H1 (cell line): ENCODE results near the gene DVL2. TPM values are rescaled to one million over a fixed set of nuclear protein-coding genes. Genes with fewer than 3 reads are reported as not detected.

Experiments used
- BACH1 ChIP-seq: IDR thresholded peaks from 2 replicates; pipeline ENCODE4 v1.6.1; 2012; ENCODE audit warnings: low read length, improper control_type of control experiment
- CEBPB ChIP-seq: IDR thresholded peaks from 2 replicates; pipeline ENCODE4 v1.6.1; 2012; ENCODE audit warnings: low read depth, low read length
- CHD2 ChIP-seq: IDR thresholded peaks from 2 replicates; pipeline ENCODE4 v1.6.1; 2012; ENCODE audit warnings: low read length, improper control_type of control experiment
- CREB1 ChIP-seq: IDR thresholded peaks from 2 replicates; pipeline ENCODE4 v1.6.1; 2012; ENCODE audit warnings: inconsistent platforms
- CTBP2 ChIP-seq: IDR thresholded peaks from 2 replicates; pipeline ENCODE4 v1.7.0; 2011; ENCODE audit warnings: borderline replicate concordance, mild to moderate bottlenecking, moderate library complexity, mixed read lengths, low read length; ENCODE audit not compliant: insufficient read depth, insufficient read length
- EGR1 ChIP-seq: IDR thresholded peaks from 2 replicates; pipeline ENCODE4 v1.6.1; 2011; ENCODE audit warnings: low read depth, low read length, borderline replicate concordance
- EZH2 ChIP-seq: fragments of 200-600 bp; sonication (generic); IDR thresholded peaks from 2 replicates; pipeline ENCODE4 v1.7.1; 2012; ENCODE audit warnings: low read depth, mild to moderate bottlenecking, moderate library complexity, low read length, inconsistent platforms; ENCODE audit not compliant: severe bottlenecking
- GABPA ChIP-seq: IDR thresholded peaks from 2 replicates; pipeline ENCODE4 v1.6.1; 2011; ENCODE audit warnings: mild to moderate bottlenecking, low read length, moderate library complexity, borderline replicate concordance; ENCODE audit not compliant: insufficient read depth
- HDAC2 ChIP-seq, 2 experiments: fragments of 300-600 bp in 1 of 2; sonication (generic) in 1 of 2; IDR thresholded peaks; 2 replicates each; pipeline ENCODE4 v1.6.1; 2011 to 2012; ENCODE audit warnings: low read depth in 2 of 2, low read length in 2 of 2, mild to moderate bottlenecking in 2 of 2, moderate library complexity in 2 of 2, borderline replicate concordance in 1 of 2, inconsistent platforms in 1 of 2
- JUN ChIP-seq: IDR thresholded peaks from 2 replicates; pipeline ENCODE4 v1.6.1; 2011; ENCODE audit warnings: low read depth, mild to moderate bottlenecking, improper control_type of control experiment, low read length
- POU5F1 ChIP-seq: IDR thresholded peaks from 2 replicates; pipeline ENCODE4 v1.6.1; 2011; ENCODE audit warnings: low read depth, mild to moderate bottlenecking, low read length, moderate library complexity
- RAD21 ChIP-seq, 2 experiments: IDR thresholded peaks in 1 of 2; conservative IDR thresholded peaks in 1 of 2; 2 replicates each; pipeline ENCODE4 v1.6.1; 2011; ENCODE audit warnings: low read depth in 2 of 2, low read length in 2 of 2, improper control_type of control experiment in 1 of 2, inconsistent platforms in 1 of 2, mild to moderate bottlenecking in 1 of 2, moderate library complexity in 1 of 2
- RFX5 ChIP-seq: IDR thresholded peaks from 2 replicates; pipeline ENCODE4 v1.6.1; 2011; ENCODE audit warnings: low read depth, low read length, improper control_type of control experiment, borderline replicate concordance
- RNF2 ChIP-seq: fragments of 200-900, 300-1000 bp; sonication (generic); IDR thresholded peaks from 2 replicates; pipeline ENCODE4 v1.7.1; 2016; ENCODE audit warnings: borderline replicate concordance, low read depth, mild to moderate bottlenecking, antibody characterized with exemption, low read length; ENCODE audit not compliant: poor library complexity, severe bottlenecking; ENCODE audit errors: missing control alignments
- SAP30 ChIP-seq: fragments of 300-600 bp; sonication (generic); IDR thresholded peaks from 2 replicates; pipeline ENCODE4 v1.7.1; 2012; ENCODE audit warnings: low read length, moderate library complexity, mild to moderate bottlenecking, inconsistent platforms; ENCODE audit not compliant: insufficient read depth, insufficient replicate concordance
- SP4 ChIP-seq: IDR thresholded peaks from 2 replicates; pipeline ENCODE4 v1.6.1; 2012; ENCODE audit warnings: low read length, inconsistent platforms
- TAF7 ChIP-seq: optimal IDR thresholded peaks from 2 replicates; pipeline ENCODE3; 2011; ENCODE audit warnings: low read depth, mild to moderate bottlenecking, inconsistent platforms, low read length, moderate library complexity, borderline replicate concordance
- TEAD4 ChIP-seq: IDR thresholded peaks from 2 replicates; pipeline ENCODE4 v1.6.1; 2012; ENCODE audit warnings: low read depth, low read length, inconsistent platforms, mixed read lengths
- polyA plus RNA-seq, 7 experiments: library from polyadenylated mRNA; depleted of rRNA in 3 of 7; stranded (reverse) in 5 of 7; unstranded in 2 of 7; fragments of >200 nt in 5 of 7; fragments of 200-250 nt in 2 of 7; gene quantifications; 1 replicate in 5 of 7; 2 replicates in 1 of 7; 4 replicates in 1 of 7; pipeline versions ENCODE4 v1.2.1 to v1.2.3, GENCODE V29; 2011 to 2013; ENCODE audit warnings: missing spikeins in 2 of 7, mixed read lengths in 2 of 7
- total RNA-seq: library from RNA; stranded (reverse); fragmentation: NEBNext Ultra II Directional; extraction: Animal tissue kit (Norgen Biotek cat#: 25700); gene quantifications from 2 replicates; pipeline ENCODE4 v1.2.1, GENCODE V29; 2021

DVL2 gene
- total and polyA plus RNA-seq, 2 of the 8 experiments (the other 6 are each of a cell fraction or from before 2014, with no cell fraction given), result 19.0 to 59.6 TPM

DNA sequence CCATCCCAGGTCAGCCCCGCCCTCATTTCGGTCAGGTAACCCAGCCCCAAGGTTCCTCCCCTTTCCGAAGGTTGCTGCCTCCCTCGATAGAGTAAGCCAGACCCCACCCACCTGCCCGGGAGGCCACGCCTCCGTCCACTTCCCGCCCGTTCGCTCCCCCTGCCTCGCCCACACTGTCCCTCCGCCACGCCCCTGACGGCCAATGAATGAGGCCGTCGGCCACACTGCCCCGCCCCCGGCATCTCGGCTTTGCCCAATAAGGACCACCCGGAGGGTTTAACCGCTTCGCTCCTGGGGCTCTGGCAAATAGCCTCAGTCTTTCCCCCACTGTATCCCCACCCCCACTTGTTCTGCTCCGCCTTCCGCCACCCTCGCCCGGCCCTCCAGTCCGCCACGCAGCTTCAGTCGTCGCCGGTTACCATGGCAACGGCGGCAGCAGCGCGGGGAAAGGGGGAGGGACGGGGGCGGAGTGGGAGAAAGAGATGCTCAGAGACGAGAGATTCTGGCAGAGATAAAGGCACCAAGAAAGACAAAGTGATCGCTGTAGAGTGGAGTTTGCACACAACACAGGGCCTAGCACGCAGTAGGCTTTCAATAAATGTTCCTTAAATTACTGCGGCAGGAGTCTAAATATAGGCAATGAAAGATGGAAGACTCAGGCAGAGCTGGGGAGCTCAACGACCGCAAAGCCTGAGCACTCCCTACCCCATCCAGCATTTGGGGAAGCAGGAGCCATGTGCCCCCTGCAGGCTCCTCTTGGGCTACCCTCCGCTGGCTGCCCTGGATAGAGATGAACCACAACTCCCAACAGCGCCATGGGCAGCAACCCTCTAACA is 19.8 kb downstream of the DVL2 start (continued):
- TF ChIP-seq CTBP2 (peak; percentile 45), POU5F1 (no peak), GABPA (no peak), RAD21 (IDR thresholded peaks at IDR 0.05 in 1 of 2, conservative IDR thresholded peaks at IDR 0.05 in 1 of 2; ENCODE audit: low read depth in 2 of 2, low read length in 2 of 2) (peak; percentile 23; a peak in 2 of 4 replicates), HDAC2 (IDR thresholded peaks at IDR 0.05; ENCODE audit: borderline replicate concordance in 1 of 2, low read depth in 2 of 2, low read length in 2 of 2) (no peak; a peak in 1 of 4 replicates), TEAD4 (peak; percentile 4), SAP30 (peak; percentile 24), JUN (no peak), TAF7 (no peak), EZH2 (no peak), CEBPB (peak; percentile 84), RFX5 (peak; percentile 82), RNF2 (no peak), CREB1 (peak; percentile 59; the same call in 1 of the 2 replicates), SP4 (peak; percentile 75; the same call in 1 of the 2 replicates), EGR1 (peak; percentile 53; the same call in 1 of the 2 replicates), BACH1 (no peak; the same call in 1 of the 2 replicates), CHD2 (0 out of 2 replicates have a peak, but pooled peaks have one; percentile 38)
